ENCODE results near the gene CLMP.
"Not testable (repeated sequence)": the region's sequence is repeated elsewhere in the genome, so short reads cannot be mapped to it uniquely, and the experiment has no call there.

The CLMP gene

GRCh38 chr11:123129920-123130319 lies 65.1 kb downstream of the CLMP start:
- no peak for DNase-seq

GRCh38 chr11:123125169-123125568 lies 69.9 kb downstream of the CLMP start:
- DNase-seq: no peak

- DNase-seq: no peak
Measured at GRCh38 chr11:123122852-123123251, 72.2 kb downstream of the CLMP start.

- no peak for DNase-seq
Measured at GRCh38 chr11:123122341-123122740, 72.7 kb downstream of the CLMP start.

- no peak for DNase-seq
Measured at GRCh38 chr11:123116486-123116885, 78.6 kb downstream of the CLMP start.

GRCh38 chr11:123111465-123111864 lies 83.6 kb downstream of the CLMP start:
- peak in 1 of 2 experiments; percentile 45 for DNase-seq

GRCh38 chr11:123110397-123110796 lies 84.7 kb downstream of the CLMP start:
- no peak for DNase-seq

- DNase-seq: no peak
Measured at GRCh38 chr11:123107945-123108495, 87.0 kb downstream of the CLMP start.

- DNase-seq: no peak
Measured at GRCh38 chr11:123104697-123105096, 90.4 kb downstream of the CLMP start.

GRCh38 chr11:123103326-123103980 lies 91.6 kb downstream of the CLMP start:
- DNase-seq: peak; percentile 61 to 85

GRCh38 chr11:123100379-123101085 lies 94.5 kb downstream of the CLMP start:
- DNase-seq: no peak

- no peak for DNase-seq
Measured at GRCh38 chr11:123098990-123099389, 96.1 kb downstream of the CLMP start.

- DNase-seq: no peak
Measured at GRCh38 chr11:123093739-123094138, 101.3 kb downstream of the CLMP start.

GRCh38 chr11:123091506-123091905 lies 103.5 kb downstream of the CLMP start:
- DNase-seq: no peak

GRCh38 chr11:123090168-123090567 lies 104.9 kb downstream of the CLMP start:
- DNase-seq: not testable (repeated sequence)

- not testable (repeated sequence) for DNase-seq
Measured at GRCh38 chr11:123088896-123089295, 106.2 kb downstream of the CLMP start.

GRCh38 chr11:123087657-123088056 lies 107.4 kb downstream of the CLMP start:
- not testable (repeated sequence) for DNase-seq

- DNase-seq: peak; percentile 62 to 89
Measured at GRCh38 chr11:123086305-123086704, 108.7 kb downstream of the CLMP start.

- no peak for DNase-seq
Measured at GRCh38 chr11:123085497-123085896, 109.6 kb downstream of the CLMP start.

- DNase-seq: no peak
Measured at GRCh38 chr11:123084454-123084853, 110.6 kb downstream of the CLMP start.

GRCh38 chr11:123083623-123084029 lies 111.4 kb downstream of the CLMP start:
- peak; percentile 20 to 69 for DNase-seq

GRCh38 chr11:123082977-123083376 lies 112.1 kb downstream of the CLMP start:
- DNase-seq: no peak

- DNase-seq: no peak
Measured at GRCh38 chr11:123080015-123080414, 115.0 kb downstream of the CLMP start.

- DNase-seq: no peak
Measured at GRCh38 chr11:123076484-123076883, 118.6 kb downstream of the CLMP start.

Measured in NCI-H524 (cell line).